Epithelial cell of proximal tubule (primary cell): Measurements from ENCODE around the gene TEDC2. TPM values are rescaled to one million over a fixed set of nuclear protein-coding genes. Genes with fewer than 3 reads are reported as not detected.

ENCODE experiments used
- DNase-seq: peaks from one replicate; pipeline ENCODE4 v3.0.0-alpha.2; 2011; ENCODE audit warnings: low read depth
- H3K4me3 ChIP-seq: 2 replicates; pipeline ENCODE4 v1.5.1; 2011; ENCODE audit warnings: low read depth, mild to moderate bottlenecking, low read length
- CTCF ChIP-seq: conservative IDR thresholded peaks from 2 replicates; pipeline ENCODE4 v1.5.1; 2012; ENCODE audit warnings: low read depth, mild to moderate bottlenecking, low read length
- total RNA-seq: library from RNA; depleted of rRNA; stranded (reverse); fragments of >200 nt; gene quantifications from 2 replicates; pipeline ENCODE4 v1.2.3, GENCODE V29; 2015

The TEDC2 gene
- total RNA-seq, 1 donor from 2014 or later, result 26.0 TPM

DNA sequence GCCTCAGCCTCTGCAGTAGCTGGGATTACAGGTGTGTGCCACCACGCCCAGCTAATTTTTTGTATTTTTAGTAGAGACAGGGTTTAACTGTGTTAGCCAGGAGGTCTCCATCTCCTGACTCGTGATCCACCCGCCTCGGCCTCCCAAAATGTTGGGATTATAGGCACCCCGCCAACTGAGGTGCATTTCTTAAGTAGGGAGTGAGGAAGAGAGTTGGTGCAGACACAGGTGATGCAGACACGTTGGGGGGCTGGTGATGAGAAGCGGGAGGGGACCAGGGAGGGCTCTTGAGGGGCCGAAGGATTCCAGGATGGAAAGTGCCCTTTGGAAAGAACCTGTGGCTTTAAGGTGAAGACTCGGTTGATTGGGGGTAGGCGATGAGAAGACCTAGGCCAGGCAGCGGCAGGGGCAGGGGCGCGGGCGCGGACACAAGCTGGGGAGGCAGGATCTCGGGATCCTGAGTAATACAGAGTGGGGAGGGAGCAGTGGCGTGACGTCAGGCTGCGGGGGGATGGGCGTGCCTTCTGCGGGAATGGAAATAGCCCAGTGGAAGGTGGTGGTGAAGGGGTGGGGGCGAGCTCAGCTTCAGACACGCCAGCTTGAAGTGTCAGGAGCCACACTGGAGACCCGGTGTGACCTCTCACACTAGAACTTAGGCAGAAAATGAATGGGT, 51.4 kb downstream of the TEDC2 start:
- H3K4me3 ChIP-seq, result no peak overlapping the region

DNA sequence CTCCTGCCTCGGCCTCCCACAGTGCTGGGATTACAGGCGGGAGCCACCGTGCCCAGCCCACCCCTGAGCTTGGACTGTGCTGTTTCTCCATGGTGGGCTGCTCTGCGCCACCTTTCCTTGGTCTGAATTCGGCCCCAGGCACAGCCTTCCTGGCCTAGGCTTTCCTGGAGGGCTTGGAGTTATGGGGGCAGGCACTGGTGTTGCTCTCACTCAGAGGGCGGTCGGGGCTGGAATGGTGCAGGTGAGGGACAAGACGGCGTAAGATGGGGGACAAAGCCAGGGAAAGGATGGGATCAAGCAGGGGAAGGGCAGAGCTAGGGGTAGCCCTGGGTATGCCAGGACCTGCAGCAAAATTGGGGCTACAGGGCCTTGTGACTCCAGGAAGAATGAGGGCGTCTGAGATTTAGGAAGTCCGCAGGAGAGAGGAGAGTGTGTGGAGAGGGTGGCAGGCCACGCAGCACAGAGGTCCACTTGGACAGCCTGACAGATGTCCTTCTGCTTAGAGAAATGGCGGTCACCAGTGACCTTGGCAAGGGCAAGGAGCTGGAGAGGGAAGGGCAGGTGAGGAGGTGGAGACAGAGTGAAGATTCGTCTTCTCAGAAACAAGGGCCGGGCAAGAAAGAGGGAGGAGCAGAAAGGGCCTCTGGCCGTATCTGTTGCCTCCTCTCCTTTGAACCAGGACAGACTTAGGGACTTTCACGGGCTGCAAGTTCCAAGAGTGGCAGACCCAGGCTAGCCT, 52.3 kb downstream of the TEDC2 start:
- no peak for TF ChIP-seq CTCF
- no peak for DNase-seq
- H3K4me3 ChIP-seq, result no peak overlapping the region

More for the DNA sequence above, 51.4 kb downstream of the TEDC2 start:
- no peak for DNase-seq
- TF ChIP-seq CTCF, result no peak

GRCh38 chr16:2512735-2513404, 53.0 kb downstream of the TEDC2 start:
- TF ChIP-seq CTCF, result no peak
- no peak for DNase-seq

GRCh38 chr16:2513405-2514332, 53.8 kb downstream of the TEDC2 start, which contains the start of gene ATP6V0C:
Gene ATP6V0C (plus strand): TSS chr16:2513952. CDS start chr16:2514104, 152 bp downstream.
- H3K4me3 ChIP-seq, result peak within 1 kb of the TSS; percentile 97
- TF ChIP-seq CTCF, result no peak
- DNase-seq, result no peak

More at GRCh38 chr16:2512735-2513404, 53.0 kb downstream of the TEDC2 start:
- H3K4me3 ChIP-seq, result peak overlapping the region; percentile 97

Other genes starting within 250 kb of the TEDC2 start
- gene BRICD5, start 249.2 kb upstream of the TEDC2 start, total RNA-seq, result 5.3 and 10.1 TPM in 2 replicates
- 29.3 and 58.3 TPM in 2 replicates for gene PGP, start 245.3 kb upstream of the TEDC2 start, total RNA-seq
- 33.7 and 36.4 TPM in 2 replicates for gene E4F1, start 236.5 kb upstream of the TEDC2 start, total RNA-seq
- gene DNASE1L2, start 223.7 kb upstream of the TEDC2 start, total RNA-seq, result 0.07 and 0.52 TPM in 2 replicates
- gene ECI1, start 208.5 kb upstream of the TEDC2 start, total RNA-seq, result 92.2 and 94.6 TPM in 2 replicates
- gene RNPS1, start 192.0 kb upstream of the TEDC2 start, total RNA-seq, result 231 and 305 TPM in 2 replicates
- gene ABCA3, start 119.4 kb upstream of the TEDC2 start, total RNA-seq, result 8.4 and 17.1 TPM in 2 replicates
- 47.5 and 53.4 TPM in 2 replicates for gene CCNF, start 30.7 kb upstream of the TEDC2 start, total RNA-seq
- gene NTN3, start 11.2 kb downstream of the TEDC2 start, total RNA-seq, result 0.23 TPM in 1 of 2 replicates, not detected in the other
- 7.8 and 9.1 TPM in 2 replicates for gene TBC1D24, start 15.0 kb downstream of the TEDC2 start, total RNA-seq
- 32.4 and 46.6 TPM in 2 replicates for gene ATP6V0C, start 53.8 kb downstream of the TEDC2 start, total RNA-seq
- gene AMDHD2, start 60.3 kb downstream of the TEDC2 start, total RNA-seq, result 32.7 and 41.1 TPM in 2 replicates
- gene CEMP1, start 71.3 kb downstream of the TEDC2 start, total RNA-seq, result not detected in 2 replicates
- 16.4 and 16.5 TPM in 2 replicates for gene PDPK1, start 77.9 kb downstream of the TEDC2 start, total RNA-seq
- gene KCTD5, start 222.4 kb downstream of the TEDC2 start, total RNA-seq, result 45.1 and 51.4 TPM in 2 replicates